HUES48 (cell line): Measurements from ENCODE around the gene MYH9.
A peak's percentile ranks its signal among the peaks of the same experiment; 100 is the strongest.

Experiments used
- H3K27ac ChIP-seq: one replicate; pipeline ENCODE4 v1.7.0; 2013; ENCODE audit warnings: low read depth, low read length, inconsistent platforms
- H3K27me3 ChIP-seq: 2 replicates; pipeline ENCODE4 v1.6.1; 2013; ENCODE audit warnings: mild to moderate bottlenecking, low read length; ENCODE audit not compliant: control insufficient read depth, insufficient read depth
- H3K36me3 ChIP-seq: 2 replicates; pipeline ENCODE4 v1.6.1; 2013; ENCODE audit warnings: low read length; ENCODE audit not compliant: control insufficient read depth, insufficient read depth
- H3K4me1 ChIP-seq: 2 replicates; pipeline ENCODE4 v1.6.1; 2013; ENCODE audit warnings: mild to moderate bottlenecking, low read length; ENCODE audit not compliant: control insufficient read depth, insufficient read depth
- H3K4me3 ChIP-seq: 2 replicates; pipeline ENCODE4 v1.5.1; 2013; ENCODE audit warnings: mild to moderate bottlenecking, low read depth, low read length
- H3K9ac ChIP-seq: 2 replicates; pipeline ENCODE4 v1.6.1; 2013; ENCODE audit warnings: mild to moderate bottlenecking, low read depth, low read length, moderate library complexity
- H3K9me3 ChIP-seq: 2 replicates; pipeline ENCODE4 v1.6.1; 2013; ENCODE audit warnings: low read length; ENCODE audit not compliant: control insufficient read depth, insufficient read depth

The MYH9 gene

DNA sequence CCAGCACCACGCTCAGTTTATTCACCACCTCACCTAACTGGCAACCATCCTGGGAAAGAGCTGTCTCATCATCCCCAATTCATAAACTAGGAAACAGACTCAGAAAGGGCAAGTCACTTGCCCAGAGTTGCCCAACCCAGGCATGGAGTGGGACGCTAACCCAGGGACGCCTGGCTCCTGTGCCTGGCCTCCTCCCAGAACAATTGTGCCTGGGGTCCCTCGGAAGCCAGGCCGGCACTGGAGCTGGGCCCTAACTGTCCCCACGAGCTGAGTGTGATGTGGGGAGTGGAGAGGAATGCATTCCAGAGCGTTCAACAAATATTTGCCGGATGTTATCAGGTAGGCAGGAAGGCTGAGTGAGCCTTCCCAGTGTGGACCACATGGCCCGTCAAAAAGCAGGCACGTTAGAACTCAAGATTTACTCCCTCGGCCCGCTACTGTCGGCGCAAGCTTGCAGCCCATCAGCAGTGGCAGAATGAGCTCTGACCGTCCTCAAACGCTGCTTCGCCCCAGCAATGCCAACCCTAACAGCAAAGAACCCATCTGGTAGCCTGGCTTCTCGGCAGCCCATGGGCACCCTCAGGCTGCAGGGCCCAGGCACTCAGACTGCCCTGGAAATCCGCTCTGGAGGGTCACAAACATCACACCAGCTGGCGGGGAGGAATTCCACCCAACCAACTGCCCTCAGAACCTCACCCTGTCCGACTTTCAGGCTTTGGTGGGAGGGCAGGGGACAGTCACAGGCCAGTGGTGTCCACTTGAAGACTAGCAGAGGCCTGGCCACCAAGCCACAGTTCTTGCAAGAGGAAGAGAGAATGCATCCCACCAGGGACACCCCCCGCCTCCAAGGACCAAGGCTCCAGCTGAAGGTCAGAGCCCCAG lies 35.6 kb downstream of the MYH9 start:
- peaks cover 39% of the 10 kb centered on the region for H3K4me1 ChIP-seq
- H3K4me3 ChIP-seq = no peak overlapping the region
- peak overlapping the region; percentile 78 for H3K27ac ChIP-seq
- peaks cover 14% of the 10 kb centered on the region for H3K36me3 ChIP-seq
- no peaks in the 10 kb centered on the region for H3K27me3 ChIP-seq
- H3K9me3 ChIP-seq = no peaks in the 10 kb centered on the region
- no peak overlapping the region for H3K9ac ChIP-seq

DNA sequence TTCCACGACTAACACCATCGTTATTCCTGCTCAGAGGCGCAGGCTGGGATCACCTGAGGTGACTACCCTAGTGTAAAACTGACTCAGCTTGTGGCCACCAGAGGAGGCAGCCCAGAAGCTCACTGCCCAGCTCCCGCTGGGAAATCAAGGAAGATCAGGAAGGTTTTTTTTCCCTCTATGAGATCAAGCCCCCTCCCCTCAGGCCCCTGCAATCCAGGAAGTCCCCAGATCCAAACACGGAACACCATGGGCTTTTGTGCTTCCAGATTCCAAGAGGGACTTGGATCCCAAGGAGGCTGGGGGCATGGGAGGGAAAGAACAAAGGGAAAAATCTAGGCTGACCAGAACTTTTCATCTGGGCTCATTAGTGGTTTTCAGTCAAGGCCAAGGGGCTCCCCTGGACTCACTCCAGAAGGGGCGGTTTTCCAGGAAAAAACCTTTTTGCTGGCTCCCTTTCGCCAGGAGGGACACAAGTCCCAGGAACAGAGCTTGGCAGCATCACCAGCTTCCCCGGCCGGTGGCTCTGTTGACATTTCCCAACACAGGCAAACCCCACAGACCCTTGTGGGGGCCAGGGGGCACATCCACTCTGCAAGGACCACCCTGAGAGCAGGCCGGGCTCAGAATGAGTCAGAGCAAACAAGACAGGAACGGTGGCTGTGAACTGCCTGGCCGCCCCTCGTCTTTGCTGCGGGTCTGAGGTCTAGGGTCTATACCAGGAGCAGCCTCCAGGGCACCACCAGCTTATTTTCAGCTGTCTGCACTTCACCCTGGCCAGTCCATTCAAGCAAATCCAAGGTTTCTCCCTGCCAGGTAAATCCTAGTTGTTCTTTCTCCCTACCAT lies 36.8 kb downstream of the MYH9 start:
- peaks cover 26% of the 10 kb centered on the region for H3K36me3 ChIP-seq
- H3K27me3 ChIP-seq = no peaks in the 10 kb centered on the region
- H3K4me1 ChIP-seq = peaks cover 34% of the 10 kb centered on the region
- H3K9ac ChIP-seq = 0 out of 2 replicates have a peak overlapping the region, but pooled peaks have one; percentile 23
- no peaks in the 10 kb centered on the region for H3K9me3 ChIP-seq
- no peak overlapping the region for H3K4me3 ChIP-seq
- peak overlapping the region; percentile 78 for H3K27ac ChIP-seq

DNA sequence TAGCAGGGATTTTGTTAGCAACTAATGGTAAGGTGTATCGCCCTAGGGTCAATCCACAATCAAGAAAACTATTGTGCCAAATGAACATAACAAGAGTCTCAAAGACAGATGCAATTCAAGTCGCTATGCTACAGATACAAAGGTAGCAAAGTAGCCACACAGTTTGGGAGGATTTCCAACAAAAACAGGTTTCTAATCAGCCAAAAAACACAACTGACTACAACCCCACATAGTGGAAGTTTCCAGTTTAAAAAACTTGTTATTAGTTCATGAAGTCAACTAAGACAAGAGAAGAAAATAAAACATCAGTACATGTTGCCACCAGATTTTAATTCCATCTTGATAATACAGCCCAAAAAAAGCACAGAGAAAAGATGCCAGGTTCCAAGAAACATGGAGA lies 38.0 kb downstream of the MYH9 start:
- Histone ChIP-seq H3K4me1 (peaks cover 28% of the 10 kb centered on the region), H3K9ac (no peak overlapping the region), H3K27me3 (no peaks in the 10 kb centered on the region), H3K27ac (no peak overlapping the region), H3K36me3 (peaks cover 32% of the 10 kb centered on the region), H3K9me3 (no peaks in the 10 kb centered on the region), H3K4me3 (no peak overlapping the region)

DNA sequence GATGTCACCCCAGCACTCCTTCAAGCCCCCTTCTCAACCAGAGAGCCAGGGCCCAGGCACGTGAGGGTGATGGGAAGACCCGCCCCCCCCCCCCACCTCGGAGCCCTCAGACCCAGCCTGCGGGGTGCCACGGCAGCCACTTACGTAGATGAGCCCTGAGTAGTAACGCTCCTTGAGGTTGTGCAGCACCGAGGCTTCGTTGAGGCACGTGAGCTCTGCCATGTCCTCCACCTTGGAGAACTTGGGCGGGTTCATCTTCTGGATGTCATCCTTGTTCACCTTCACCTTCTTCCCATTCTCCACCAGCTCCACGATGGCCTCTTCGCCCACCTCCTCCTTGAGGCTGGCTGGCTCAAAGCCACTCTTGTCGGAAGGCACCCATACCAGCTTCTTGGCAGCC lies 39.0 kb downstream of the MYH9 start:
- Histone ChIP-seq H3K36me3 (peaks cover 37% of the 10 kb centered on the region), H3K4me1 (peaks cover 28% of the 10 kb centered on the region), H3K9me3 (no peaks in the 10 kb centered on the region), H3K27ac (no peak overlapping the region), H3K4me3 (no peak overlapping the region), H3K9ac (no peak overlapping the region), H3K27me3 (no peaks in the 10 kb centered on the region)

DNA sequence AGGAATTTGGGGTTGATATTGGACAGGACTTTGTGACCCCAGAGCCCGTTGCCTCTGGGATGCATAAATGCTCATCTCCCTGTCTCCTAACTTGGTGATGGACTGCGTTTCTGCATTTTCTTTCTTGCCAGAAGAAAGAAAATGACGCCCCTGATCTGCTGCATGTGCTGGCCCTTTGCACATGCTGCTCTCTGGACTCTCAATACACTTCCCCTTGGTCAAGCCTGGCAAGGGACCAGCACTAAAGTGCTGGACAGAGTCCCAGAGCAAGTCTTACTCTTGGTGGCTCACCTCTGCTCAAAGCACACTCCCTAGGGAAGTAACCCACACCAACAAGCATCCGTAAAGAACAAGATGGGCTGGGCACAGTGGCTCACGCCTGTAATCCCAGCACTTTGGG lies 40.7 kb downstream of the MYH9 start:
- H3K4me3 ChIP-seq = no peak overlapping the region
- H3K4me1 ChIP-seq = peaks cover 18% of the 10 kb centered on the region
- H3K9ac ChIP-seq = no peak overlapping the region
- H3K9me3 ChIP-seq = no peaks in the 10 kb centered on the region
- H3K27me3 ChIP-seq = no peaks in the 10 kb centered on the region
- no peak overlapping the region for H3K27ac ChIP-seq
- peaks cover 49% of the 10 kb centered on the region for H3K36me3 ChIP-seq

DNA sequence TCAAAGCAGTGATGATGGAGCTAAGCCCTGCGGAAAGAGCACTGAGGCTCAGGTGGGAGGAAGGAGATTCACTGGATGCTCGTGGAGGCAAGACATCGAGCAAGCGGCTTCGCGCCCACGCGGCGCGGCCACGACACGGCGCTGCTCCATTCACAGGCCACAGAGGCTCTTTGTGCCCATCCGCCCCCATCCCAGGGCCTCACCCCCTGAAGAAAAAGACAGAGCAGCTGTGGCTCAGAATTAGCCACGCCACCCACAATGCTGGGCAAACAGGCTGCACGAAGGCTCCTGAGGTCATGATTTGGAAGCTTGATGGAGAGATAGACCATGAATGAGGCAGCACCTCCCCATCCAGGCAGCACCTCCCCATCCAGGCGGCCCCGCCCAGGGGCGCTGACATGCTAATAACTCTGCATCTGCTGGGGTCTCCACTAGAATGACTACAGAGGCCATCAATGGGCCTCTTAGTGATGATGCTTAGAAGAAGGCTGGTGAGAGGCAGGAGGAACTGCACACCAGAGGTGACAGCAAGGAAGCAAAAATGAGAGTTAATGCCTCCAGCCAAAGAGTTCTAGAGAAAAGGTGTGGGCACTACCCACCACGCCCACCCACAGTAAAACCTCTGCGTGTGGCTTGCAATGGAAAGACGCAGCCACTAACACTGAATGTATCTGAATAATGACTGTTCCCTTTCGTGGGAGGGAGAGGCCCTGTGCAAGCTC lies 43.5 kb downstream of the MYH9 start:
- no peak overlapping the region for H3K9ac ChIP-seq

DNA sequence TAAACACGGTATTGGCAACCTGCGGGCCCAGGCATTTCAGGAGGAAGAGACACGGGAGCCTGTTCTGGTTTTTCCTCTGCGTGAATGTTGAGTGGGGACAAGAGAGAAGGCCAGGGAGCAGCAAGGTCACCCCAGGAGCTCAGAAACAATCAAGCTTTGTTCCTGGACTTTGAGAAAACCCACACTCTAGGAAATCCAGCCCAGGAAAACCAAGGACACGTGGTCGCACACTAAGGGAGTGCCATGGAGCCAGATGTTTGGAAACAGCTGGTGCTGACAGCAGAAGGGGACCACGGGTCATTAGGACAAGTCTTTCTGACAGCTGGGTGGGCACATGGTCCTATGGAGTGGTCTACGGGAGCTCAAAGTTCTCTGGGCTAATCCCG lies 44.1 kb downstream of the MYH9 start:
- Histone ChIP-seq H3K27ac (no peak overlapping the region), H3K27me3 (no peaks in the 10 kb centered on the region), H3K9me3 (no peaks in the 10 kb centered on the region), H3K4me1 (peaks cover 3% of the 10 kb centered on the region; the same call in 1 of the 2 replicates), H3K36me3 (peaks cover 78% of the 10 kb centered on the region), H3K9ac (no peak overlapping the region), H3K4me3 (no peak overlapping the region)

More for the DNA sequence above, 43.5 kb downstream of the MYH9 start:
- Histone ChIP-seq H3K4me1 (peaks cover 3% of the 10 kb centered on the region; the same call in 1 of the 2 replicates), H3K9me3 (no peaks in the 10 kb centered on the region), H3K27ac (no peak overlapping the region), H3K27me3 (no peaks in the 10 kb centered on the region), H3K4me3 (no peak overlapping the region), H3K36me3 (peaks cover 77% of the 10 kb centered on the region)

DNA sequence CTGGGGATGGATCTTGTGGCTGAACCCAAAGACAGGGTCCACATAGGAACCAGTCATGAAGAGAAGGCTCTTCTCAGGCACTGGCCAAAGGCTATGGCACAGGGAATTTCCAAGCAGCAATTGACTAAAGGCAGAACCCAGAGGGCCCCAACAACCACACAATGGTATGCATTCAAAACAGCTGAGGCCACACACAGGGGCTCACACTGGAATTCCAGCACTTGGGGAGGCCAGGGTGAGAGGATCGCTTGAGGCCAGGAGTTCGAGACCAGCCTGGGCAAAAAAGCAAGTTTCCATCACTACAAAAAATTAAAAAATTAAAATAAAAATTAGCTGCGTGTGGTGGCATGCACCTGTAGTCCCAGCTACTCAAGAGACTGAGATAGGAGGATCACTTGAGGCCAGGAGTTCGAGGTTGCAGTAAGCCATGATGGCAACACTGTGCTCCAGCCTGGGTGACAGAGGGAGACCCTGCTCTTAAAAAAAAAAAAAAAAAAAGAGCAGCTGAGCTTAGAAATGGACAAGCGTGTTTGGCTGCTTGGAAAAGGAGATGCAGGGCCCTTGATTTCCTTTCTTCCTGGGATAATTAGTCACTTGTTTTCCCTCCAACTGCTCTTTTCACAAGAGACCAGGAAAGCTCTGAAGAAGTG lies 44.6 kb downstream of the MYH9 start:
- Histone ChIP-seq H3K27me3 (no peaks in the 10 kb centered on the region), H3K4me1 (peaks cover 3% of the 10 kb centered on the region; the same call in 1 of the 2 replicates), H3K36me3 (peaks cover 75% of the 10 kb centered on the region), H3K27ac (no peak overlapping the region), H3K9ac (no peak overlapping the region), H3K4me3 (no peak overlapping the region), H3K9me3 (no peaks in the 10 kb centered on the region)

DNA sequence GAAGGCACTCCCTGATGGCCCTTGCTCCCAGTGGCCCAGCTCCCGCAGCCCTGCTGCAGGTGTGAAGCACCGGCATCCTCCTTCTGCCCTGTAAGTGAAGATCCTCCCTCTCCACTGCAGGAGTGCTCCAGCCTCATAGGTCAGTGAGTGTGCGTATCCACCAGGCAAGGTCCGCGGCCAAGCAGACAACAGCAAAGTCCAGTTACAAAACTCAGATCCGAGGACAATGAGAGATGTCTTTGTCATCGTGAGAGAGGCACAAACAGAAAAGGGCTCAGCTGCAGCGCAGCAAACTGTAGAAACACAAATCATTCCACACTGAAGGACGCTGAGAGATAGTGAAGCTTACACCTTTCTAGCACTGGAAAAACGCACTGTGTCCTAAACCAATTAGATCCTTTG lies 46.1 kb downstream of the MYH9 start:
- H3K27ac ChIP-seq = no peak overlapping the region
- H3K36me3 ChIP-seq = peaks cover 76% of the 10 kb centered on the region
- no peak overlapping the region for H3K4me3 ChIP-seq
- no peaks in the 10 kb centered on the region for H3K9me3 ChIP-seq
- no peaks in the 10 kb centered on the region for H3K27me3 ChIP-seq
- no peak overlapping the region for H3K9ac ChIP-seq
- H3K4me1 ChIP-seq = peaks cover 5% of the 10 kb centered on the region; the same call in 1 of the 2 replicates

DNA sequence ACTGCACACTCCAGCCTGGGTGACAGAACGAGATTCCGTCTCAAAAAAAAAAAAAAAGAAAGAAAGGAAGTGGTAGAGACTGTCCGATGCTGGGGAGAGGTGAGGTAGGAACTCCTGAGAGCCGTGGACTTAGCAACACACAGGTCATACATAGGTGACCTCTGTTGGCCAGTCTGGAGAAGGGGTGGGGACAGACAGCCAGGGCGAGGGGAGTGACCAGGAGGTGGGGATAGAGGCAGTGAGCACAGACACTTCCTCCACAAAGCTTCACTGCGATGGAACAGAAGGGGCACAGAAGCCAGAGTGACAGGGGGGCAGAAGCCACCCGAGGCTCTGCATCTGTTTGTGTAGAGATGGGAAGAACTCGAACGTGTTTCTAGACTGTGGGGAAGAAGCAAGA lies 47.1 kb downstream of the MYH9 start:
- Histone ChIP-seq H3K36me3 (peaks cover 79% of the 10 kb centered on the region), H3K4me1 (peaks cover 15% of the 10 kb centered on the region), H3K4me3 (no peak overlapping the region), H3K9me3 (no peaks in the 10 kb centered on the region), H3K27me3 (no peaks in the 10 kb centered on the region), H3K9ac (no peak overlapping the region), H3K27ac (no peak overlapping the region)
